WTC11 (cell line): Measurements from ENCODE around the gene KRCC1.

Source experiments
- ATF3 ChIP-seq: sonication (generic); formaldehyde crosslinking; conservative IDR thresholded peaks from 2 replicates; pipeline ENCODE4 v1.8.1; 2022; ENCODE audit warnings: mild to moderate bottlenecking, missing genetic modification reagents
- MAX ChIP-seq: sonication (generic); formaldehyde crosslinking; IDR thresholded peaks from 2 replicates; pipeline ENCODE4 v1.8.0; 2022; ENCODE audit warnings: mild to moderate bottlenecking, missing genetic modification reagents
- TEAD4 ChIP-seq: sonication (generic); formaldehyde crosslinking; IDR thresholded peaks from 2 replicates; pipeline ENCODE4 v1.8.0; 2022; ENCODE audit warnings: mild to moderate bottlenecking, missing genetic modification reagents
- ZNF138 ChIP-seq: sonication (generic); formaldehyde crosslinking; conservative IDR thresholded peaks from 2 replicates; pipeline ENCODE4 v1.8.1; 2022; ENCODE audit warnings: mild to moderate bottlenecking, moderate library complexity, missing genetic modification reagents
- TF ChIP-seq, protein P1 (sequence below): sonication (generic); formaldehyde crosslinking; IDR thresholded peaks from 2 replicates; pipeline ENCODE4 v1.8.1; 2023; ENCODE audit warnings: mild to moderate bottlenecking, missing genetic modification reagents, moderate library complexity
- TF ChIP-seq, protein P2 (sequence below): fragments of 200-600 bp; IDR thresholded peaks from 2 replicates; pipeline ENCODE4 v1.8.0; 2022; ENCODE audit warnings: antibody characterized with exemption
- TF ChIP-seq, protein P3 (sequence below): sonication (generic); formaldehyde crosslinking; IDR thresholded peaks from 2 replicates; pipeline ENCODE4 v1.8.1; 2022; ENCODE audit warnings: low read depth, missing genetic modification reagents, borderline replicate concordance

- TF ChIP-seq, protein P1, sequence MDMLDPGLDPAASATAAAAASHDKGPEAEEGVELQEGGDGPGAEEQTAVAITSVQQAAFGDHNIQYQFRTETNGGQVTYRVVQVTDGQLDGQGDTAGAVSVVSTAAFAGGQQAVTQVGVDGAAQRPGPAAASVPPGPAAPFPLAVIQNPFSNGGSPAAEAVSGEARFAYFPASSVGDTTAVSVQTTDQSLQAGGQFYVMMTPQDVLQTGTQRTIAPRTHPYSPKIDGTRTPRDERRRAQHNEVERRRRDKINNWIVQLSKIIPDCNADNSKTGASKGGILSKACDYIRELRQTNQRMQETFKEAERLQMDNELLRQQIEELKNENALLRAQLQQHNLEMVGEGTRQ (CRISPR knock-in tag), result no peak
- TF ChIP-seq, protein P2, sequence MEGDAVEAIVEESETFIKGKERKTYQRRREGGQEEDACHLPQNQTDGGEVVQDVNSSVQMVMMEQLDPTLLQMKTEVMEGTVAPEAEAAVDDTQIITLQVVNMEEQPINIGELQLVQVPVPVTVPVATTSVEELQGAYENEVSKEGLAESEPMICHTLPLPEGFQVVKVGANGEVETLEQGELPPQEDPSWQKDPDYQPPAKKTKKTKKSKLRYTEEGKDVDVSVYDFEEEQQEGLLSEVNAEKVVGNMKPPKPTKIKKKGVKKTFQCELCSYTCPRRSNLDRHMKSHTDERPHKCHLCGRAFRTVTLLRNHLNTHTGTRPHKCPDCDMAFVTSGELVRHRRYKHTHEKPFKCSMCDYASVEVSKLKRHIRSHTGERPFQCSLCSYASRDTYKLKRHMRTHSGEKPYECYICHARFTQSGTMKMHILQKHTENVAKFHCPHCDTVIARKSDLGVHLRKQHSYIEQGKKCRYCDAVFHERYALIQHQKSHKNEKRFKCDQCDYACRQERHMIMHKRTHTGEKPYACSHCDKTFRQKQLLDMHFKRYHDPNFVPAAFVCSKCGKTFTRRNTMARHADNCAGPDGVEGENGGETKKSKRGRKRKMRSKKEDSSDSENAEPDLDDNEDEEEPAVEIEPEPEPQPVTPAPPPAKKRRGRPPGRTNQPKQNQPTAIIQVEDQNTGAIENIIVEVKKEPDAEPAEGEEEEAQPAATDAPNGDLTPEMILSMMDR, result no peak
- TF ChIP-seq MAX (CRISPR knock-in tag) (no peak), TEAD4 (CRISPR knock-in tag) (no peak), ZNF138 (no peak), ATF3 (CRISPR knock-in tag) (no peak)
- TF ChIP-seq, protein P3, sequence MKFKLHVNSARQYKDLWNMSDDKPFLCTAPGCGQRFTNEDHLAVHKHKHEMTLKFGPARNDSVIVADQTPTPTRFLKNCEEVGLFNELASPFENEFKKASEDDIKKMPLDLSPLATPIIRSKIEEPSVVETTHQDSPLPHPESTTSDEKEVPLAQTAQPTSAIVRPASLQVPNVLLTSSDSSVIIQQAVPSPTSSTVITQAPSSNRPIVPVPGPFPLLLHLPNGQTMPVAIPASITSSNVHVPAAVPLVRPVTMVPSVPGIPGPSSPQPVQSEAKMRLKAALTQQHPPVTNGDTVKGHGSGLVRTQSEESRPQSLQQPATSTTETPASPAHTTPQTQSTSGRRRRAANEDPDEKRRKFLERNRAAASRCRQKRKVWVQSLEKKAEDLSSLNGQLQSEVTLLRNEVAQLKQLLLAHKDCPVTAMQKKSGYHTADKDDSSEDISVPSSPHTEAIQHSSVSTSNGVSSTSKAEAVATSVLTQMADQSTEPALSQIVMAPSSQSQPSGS (CRISPR knock-in tag), result no peak
Measured at GRCh38 chr2:87996570-87996969, 59.0 kb downstream of the KRCC1 start.
